Lung (tissue), 12 donors: ENCODE measurements around the gene SWSAP1. TPM values are rescaled to one million over a fixed set of nuclear protein-coding genes. Genes with fewer than 3 reads are reported as not detected.

ENCODE experiments used
- ATAC-seq: fragments of 200-7000 bp; cut with Tn5 transposase; one replicate; pipeline ENCODE4 v1.9.1; 2020; ENCODE audit warnings: moderate number of reproducible peaks; ENCODE audit not compliant: insufficient read depth, low FRiP score
- DNase-seq, 3 donors: peaks; one replicate each; pipeline ENCODE4 v3.0.0-alpha.2; 2013 to 2017
- H3K27ac ChIP-seq, 2 donors: one replicate each; pipeline ENCODE4 v1.5.1; 2013; ENCODE audit warnings: mild to moderate bottlenecking in 2 of 2, moderate library complexity in 2 of 2, control low read depth in 1 of 2, inconsistent platforms in 1 of 2, low read depth in 1 of 2, low read length in 1 of 2
- H3K27me3 ChIP-seq, 3 donors: one replicate each; pipeline ENCODE4 v1.5.1; 2013; ENCODE audit warnings: low read length in 2 of 3; ENCODE audit not compliant: control insufficient read depth in 3 of 3, insufficient read depth in 3 of 3
- H3K36me3 ChIP-seq, 4 donors: one replicate each; pipeline ENCODE4 v1.5.1; 2013; ENCODE audit warnings: low read length in 4 of 4, mild to moderate bottlenecking in 1 of 4, moderate library complexity in 1 of 4; ENCODE audit not compliant: control insufficient read depth in 4 of 4, insufficient read depth in 4 of 4
- H3K4me1 ChIP-seq, 5 donors: one replicate each; pipeline ENCODE4 v1.5.1; 2013; ENCODE audit warnings: low read length in 5 of 5, mild to moderate bottlenecking in 2 of 5, moderate library complexity in 1 of 5; ENCODE audit not compliant: control insufficient read depth in 5 of 5, insufficient read depth in 5 of 5
- H3K4me3 ChIP-seq: one replicate; pipeline ENCODE4 v1.5.1; 2013; ENCODE audit warnings: mild to moderate bottlenecking, control low read depth, moderate library complexity
- H3K9ac ChIP-seq, 2 donors: one replicate each; pipeline ENCODE4 v1.5.1; 2013; ENCODE audit warnings: low read length in 2 of 2, control low read depth in 1 of 2; ENCODE audit not compliant: insufficient read depth in 1 of 2
- H3K9me3 ChIP-seq, 4 donors: one replicate each; pipeline ENCODE4 v1.5.1; 2013; ENCODE audit warnings: low read length in 3 of 4, mild to moderate bottlenecking in 1 of 4, moderate library complexity in 1 of 4; ENCODE audit not compliant: control insufficient read depth in 4 of 4, insufficient read depth in 3 of 4
- WGBS, 2 donors: extraction: QIAGEN DNeasy Blood & Tissue Kit; methylation state at CpG; one replicate each; pipeline ENCODE4 v1.1.7; 2013; 5-methylcytosine and 5-hydroxymethylcytosine counted together
- polyA plus RNA-seq, 2 donors: library from polyadenylated mRNA; stranded (reverse); fragments of 200-250 nt; gene quantifications; one replicate each; pipeline ENCODE4 v1.2.1, GENCODE V29; 2013
- total RNA-seq, 2 donors: library from RNA; depleted of rRNA in 1 of 2; stranded (reverse); fragments of >200 nt in 1 of 2; gene quantifications; one replicate each; pipeline ENCODE4 v1.2.1, GENCODE V29; 2014 to 2021
- TF ChIP-seq, protein P1 (sequence below): IDR thresholded peaks from 2 replicates; pipeline ENCODE4 v1.5.1; 2012; ENCODE audit warnings: mild to moderate bottlenecking; ENCODE audit errors: control extremely low read depth, extremely low read depth
- donor health status: control.
- donor health status: control.
- donor health status: Bipolar disorder and iron deficiency.
- donor health status: healthy.
- donor health status: DM: yes; HTN: yes; CAD: no.

Gene SWSAP1
- total and polyA plus RNA-seq, 4 donors, result 1.1 to 4.1 (median 3.8) TPM

DNA sequence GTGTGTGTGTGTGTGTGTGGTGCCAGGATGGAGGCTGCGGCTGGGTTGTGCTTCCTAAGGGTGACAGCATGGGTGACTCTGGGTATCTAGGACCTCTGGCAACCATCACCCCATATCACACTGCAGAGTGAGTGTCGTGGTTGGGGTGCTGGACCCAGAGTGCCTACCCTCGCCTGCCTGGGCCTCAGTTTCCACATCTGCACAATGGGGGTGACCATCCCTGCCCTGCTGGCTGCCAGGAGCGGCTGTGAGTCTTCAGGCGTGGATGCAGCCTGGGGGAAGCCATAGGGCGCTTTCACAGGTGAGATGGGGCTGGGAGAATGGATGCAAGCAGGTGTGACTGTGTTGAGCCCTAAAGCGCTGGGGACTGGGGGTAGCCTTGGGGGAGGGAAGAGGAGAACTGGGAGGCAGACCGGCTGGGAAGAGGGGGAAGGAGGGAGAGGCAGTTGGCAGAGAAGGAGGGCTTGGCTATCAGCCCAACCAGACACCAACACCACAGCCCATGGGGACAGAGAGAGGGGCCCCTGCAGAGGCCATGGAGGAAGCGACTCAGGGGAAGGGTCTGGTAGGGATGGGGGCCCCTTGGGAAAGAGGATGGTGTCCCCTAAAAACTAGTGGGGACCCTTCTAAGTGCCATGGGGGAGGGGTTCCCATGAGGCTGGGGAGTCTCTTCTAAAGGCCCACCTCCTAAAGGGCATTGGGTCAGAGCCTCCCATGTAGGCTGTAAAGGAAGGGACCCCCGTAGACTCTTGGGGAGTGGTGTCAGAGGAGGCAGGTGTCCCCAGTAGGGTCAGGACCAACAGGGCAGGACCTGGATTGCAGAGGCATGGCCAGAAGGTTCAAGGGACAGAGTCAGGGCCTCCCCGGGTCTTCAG, 17.6 kb upstream of the SWSAP1 start:
- no peak overlapping the region for H3K4me3 ChIP-seq
- 75 to 85% methylated on average over 11 of the region's 11 CpGs for WGBS, 2 donors

DNA sequence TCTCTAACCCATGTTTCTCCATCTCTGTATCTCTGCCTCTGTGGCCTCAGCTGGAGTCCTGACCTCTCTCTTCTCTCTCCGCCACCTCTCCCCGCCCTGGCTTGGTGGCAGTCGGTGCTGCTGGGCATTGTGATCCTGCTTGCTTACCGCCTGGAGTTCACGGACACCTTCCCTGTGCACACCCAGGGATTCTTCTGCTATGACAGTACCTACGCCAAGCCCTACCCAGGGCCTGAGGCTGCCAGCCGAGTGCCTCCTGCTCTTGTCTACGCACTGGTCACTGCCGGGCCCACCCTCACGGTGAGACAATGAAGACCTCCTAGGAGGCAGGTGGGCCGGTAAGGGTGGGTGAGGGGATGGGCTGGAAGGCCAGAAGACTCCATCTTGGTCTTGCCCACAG, 15.0 kb upstream of the SWSAP1 start:
- H3K4me1 ChIP-seq, result peaks cover 0 to 16% (median 6%) of the 10 kb centered on the region in 5 donors
- ATAC-seq (no peak), DNase-seq (no peak)
- 91 to 93% methylated on average over 11 of the region's 11 CpGs for WGBS, 2 donors
- no peak overlapping the region for H3K4me3 ChIP-seq
- TF ChIP-seq, protein P1, sequence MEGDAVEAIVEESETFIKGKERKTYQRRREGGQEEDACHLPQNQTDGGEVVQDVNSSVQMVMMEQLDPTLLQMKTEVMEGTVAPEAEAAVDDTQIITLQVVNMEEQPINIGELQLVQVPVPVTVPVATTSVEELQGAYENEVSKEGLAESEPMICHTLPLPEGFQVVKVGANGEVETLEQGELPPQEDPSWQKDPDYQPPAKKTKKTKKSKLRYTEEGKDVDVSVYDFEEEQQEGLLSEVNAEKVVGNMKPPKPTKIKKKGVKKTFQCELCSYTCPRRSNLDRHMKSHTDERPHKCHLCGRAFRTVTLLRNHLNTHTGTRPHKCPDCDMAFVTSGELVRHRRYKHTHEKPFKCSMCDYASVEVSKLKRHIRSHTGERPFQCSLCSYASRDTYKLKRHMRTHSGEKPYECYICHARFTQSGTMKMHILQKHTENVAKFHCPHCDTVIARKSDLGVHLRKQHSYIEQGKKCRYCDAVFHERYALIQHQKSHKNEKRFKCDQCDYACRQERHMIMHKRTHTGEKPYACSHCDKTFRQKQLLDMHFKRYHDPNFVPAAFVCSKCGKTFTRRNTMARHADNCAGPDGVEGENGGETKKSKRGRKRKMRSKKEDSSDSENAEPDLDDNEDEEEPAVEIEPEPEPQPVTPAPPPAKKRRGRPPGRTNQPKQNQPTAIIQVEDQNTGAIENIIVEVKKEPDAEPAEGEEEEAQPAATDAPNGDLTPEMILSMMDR, result no peak
- H3K36me3 ChIP-seq, result peaks cover 0 to 26% (median 6%) of the 10 kb centered on the region in 4 donors
- no peak overlapping the region for H3K27ac ChIP-seq
- no peak overlapping the region for H3K9ac ChIP-seq
- peaks cover 0 to 4% (median 0%) of the 10 kb centered on the region in 3 donors for H3K27me3 ChIP-seq
- no peaks in the 10 kb centered on the region for H3K9me3 ChIP-seq

More for the DNA sequence above, 17.6 kb upstream of the SWSAP1 start:
- H3K27me3 ChIP-seq, result peaks cover 0 to 4% (median 0%) of the 10 kb centered on the region in 3 donors
- no peak overlapping the region for H3K9ac ChIP-seq
- H3K9me3 ChIP-seq, result no peaks in the 10 kb centered on the region
- peaks cover 0 to 10% (median 3%) of the 10 kb centered on the region in 4 donors for H3K36me3 ChIP-seq
- TF ChIP-seq, protein P1, result no peak
- H3K4me1 ChIP-seq, result peaks cover 0 to 16% (median 6%) of the 10 kb centered on the region in 5 donors
- no peak for ATAC-seq
- peak in 1 of 3 donors; percentile 47 for DNase-seq
- no peak overlapping the region for H3K27ac ChIP-seq

DNA sequence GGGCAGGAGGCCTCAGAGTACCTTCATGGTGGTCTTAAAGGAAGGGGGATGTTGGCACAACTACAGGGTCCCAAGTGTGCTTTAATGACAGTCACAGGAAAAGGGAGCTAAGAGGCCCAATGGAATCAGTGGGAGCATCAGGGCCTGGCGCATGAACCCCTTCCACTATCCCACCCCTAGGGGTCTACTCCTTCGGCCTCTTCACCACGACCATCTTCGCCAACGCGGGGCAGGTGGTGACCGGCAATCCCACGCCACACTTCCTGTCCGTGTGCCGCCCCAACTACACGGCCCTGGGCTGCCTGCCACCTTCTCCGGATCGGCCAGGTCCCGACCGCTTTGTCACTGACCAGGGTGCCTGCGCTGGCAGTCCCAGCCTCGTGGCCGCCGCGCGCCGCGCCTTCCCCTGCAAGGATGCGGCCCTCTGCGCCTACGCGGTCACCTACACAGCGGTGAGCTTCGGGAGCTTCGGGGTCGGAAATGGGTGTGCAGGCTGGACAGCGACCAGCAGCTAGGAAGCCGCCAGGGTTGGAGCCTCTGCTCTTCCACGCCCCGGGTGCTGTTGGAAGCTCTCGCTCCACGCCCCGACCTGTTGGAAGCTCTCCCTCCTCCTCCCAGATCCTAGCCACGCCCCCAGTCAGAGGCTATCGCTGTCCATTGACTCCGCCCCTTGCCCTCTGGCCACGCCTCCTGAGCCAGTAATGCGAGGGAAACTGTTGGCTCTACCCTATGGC, 13.3 kb upstream of the SWSAP1 start:
- peaks cover 0 to 10% (median 4%) of the 10 kb centered on the region in 5 donors for H3K4me1 ChIP-seq
- DNase-seq (peak in 2 of 3 donors; percentile 37 to 57), ATAC-seq (peak; percentile 45)
- H3K4me3 ChIP-seq, result no peak overlapping the region
- no peak overlapping the region for H3K27ac ChIP-seq
- TF ChIP-seq, protein P1, result no peak
- H3K36me3 ChIP-seq, result peaks cover 0 to 37% (median 11%) of the 10 kb centered on the region in 4 donors
- peaks cover 0 to 1% (median 0%) of the 10 kb centered on the region in 4 donors for H3K9me3 ChIP-seq
- H3K27me3 ChIP-seq, result peaks cover 0 to 4% (median 0%) of the 10 kb centered on the region in 3 donors
- 65 to 79% methylated on average over 43 of the region's 43 CpGs for WGBS, 2 donors
- H3K9ac ChIP-seq, result no peak overlapping the region
